Measurements from ENCODE around the gene DAPK1.
A peak's percentile ranks its signal among the peaks of the same experiment; 100 is the strongest.

Gene DAPK1

GRCh38 chr9:87675906-87676515, 178.3 kb downstream of the DAPK1 start:
- DNase-seq: no peak

- no peak for DNase-seq
Observed at GRCh38 chr9:87676976-87677775, 179.5 kb downstream of the DAPK1 start.

- no peak for DNase-seq
Observed at GRCh38 chr9:87677776-87678587, 180.3 kb downstream of the DAPK1 start.

- peak; percentile 3 to 48 for DNase-seq
Observed at GRCh38 chr9:87678650-87679355, 181.1 kb downstream of the DAPK1 start.

- no peak for DNase-seq
Observed at GRCh38 chr9:87681271-87682061, 183.8 kb downstream of the DAPK1 start.

- no peak for DNase-seq
Observed at GRCh38 chr9:87682085-87682484, 184.4 kb downstream of the DAPK1 start.

- DNase-seq: no peak
Observed at GRCh38 chr9:87682618-87683017, 185.0 kb downstream of the DAPK1 start.

- DNase-seq: no peak
Observed at GRCh38 chr9:87683751-87684626, 186.3 kb downstream of the DAPK1 start.

- DNase-seq: no peak
Observed at GRCh38 chr9:87684627-87685219, 187.1 kb downstream of the DAPK1 start.

- no peak for DNase-seq
Observed at GRCh38 chr9:87685441-87685840, 187.8 kb downstream of the DAPK1 start.

- no peak for DNase-seq
Observed at GRCh38 chr9:87685871-87686519, 188.3 kb downstream of the DAPK1 start.

GRCh38 chr9:87686520-87687090, 188.9 kb downstream of the DAPK1 start:
- DNase-seq: no peak

GRCh38 chr9:87687207-87687606, 189.5 kb downstream of the DAPK1 start:
- DNase-seq: no peak

- no peak for DNase-seq
Observed at GRCh38 chr9:87694236-87694755, 196.6 kb downstream of the DAPK1 start.

- no peak for DNase-seq
Observed at GRCh38 chr9:87695523-87695922, 197.9 kb downstream of the DAPK1 start.

GRCh38 chr9:87696641-87697040, 199.0 kb downstream of the DAPK1 start:
- DNase-seq: no peak

GRCh38 chr9:87698069-87698809, 200.6 kb downstream of the DAPK1 start:
- no peak for DNase-seq

- DNase-seq: no peak
Observed at GRCh38 chr9:87699835-87700234, 202.2 kb downstream of the DAPK1 start.

GRCh38 chr9:87701491-87701890, 203.8 kb downstream of the DAPK1 start:
- no peak for DNase-seq

Measured in NCI-H1930 (cell line).